Stimulated activated CD8-positive, alpha-beta memory T cell treated with anti-CD3 and anti-CD28 coated beads, Interleukin-2, amount 100 ng/mL, for 48 hours (primary cell): ENCODE results near the gene NDUFA7.
"Not testable (repeated sequence)": the region's sequence is repeated elsewhere in the genome, so short reads cannot be mapped to it uniquely, and the experiment has no call there.

Source experiments
- DNase-seq, 2 donors: peaks; one replicate each; pipeline ENCODE4 v3.0.0-alpha.2; 2020; ENCODE audit warnings: low read depth in 2 of 2

NDUFA7 gene

GRCh38 chr19:8321067-8321985 lies at the start of gene NDUFA7, which contains the start of gene RPS28:
TSS of gene NDUFA7 (minus strand) at chr19:8321375. CDS start at chr19:8321358, 17 bp downstream.
TSS of gene RPS28 (plus strand) at chr19:8321496. CDS start at chr19:8321531, 35 bp downstream.
- peak; percentile 90 to 95 for DNase-seq

- no peak for DNase-seq
These were observed 49.2 kb upstream of the NDUFA7 start for GRCh38 chr19:8370176-8371010.

- no peak for DNase-seq
These were observed 46.3 kb upstream of the NDUFA7 start for GRCh38 chr19:8367327-8368001.

GRCh38 chr19:8366961-8367326 lies 45.8 kb upstream of the NDUFA7 start:
- DNase-seq = no peak

GRCh38 chr19:8366121-8366581 lies 45.0 kb upstream of the NDUFA7 start:
- DNase-seq = no peak

- peak; percentile 53 to 55 for DNase-seq
These were observed 42.9 kb upstream of the NDUFA7 start, which contains the start of gene ANGPTL4 for GRCh38 chr19:8363803-8364771. TSS of gene ANGPTL4 (plus strand) at chr19:8364155. CDS start at chr19:8364322, 167 bp downstream.

- peak in 1 of 2 donors; percentile 37 for DNase-seq
These were observed 41.0 kb upstream of the NDUFA7 start for GRCh38 chr19:8361921-8362793.

- DNase-seq = no peak
These were observed 39.0 kb upstream of the NDUFA7 start for GRCh38 chr19:8360196-8360595.

- DNase-seq = no peak
These were observed 37.8 kb upstream of the NDUFA7 start for GRCh38 chr19:8358948-8359347.

GRCh38 chr19:8357007-8357521 lies 35.9 kb upstream of the NDUFA7 start:
- DNase-seq = no peak

GRCh38 chr19:8355631-8356402 lies 34.6 kb upstream of the NDUFA7 start:
- DNase-seq = no peak

- not testable (repeated sequence) for DNase-seq
These were observed 31.7 kb upstream of the NDUFA7 start for GRCh38 chr19:8352845-8353244.

- DNase-seq = no peak
These were observed 31.1 kb upstream of the NDUFA7 start for GRCh38 chr19:8352134-8352827.

- DNase-seq = not testable (repeated sequence)
These were observed 28.6 kb upstream of the NDUFA7 start for GRCh38 chr19:8349629-8350372.

GRCh38 chr19:8343483-8343844 lies 22.3 kb upstream of the NDUFA7 start:
- no peak for DNase-seq

GRCh38 chr19:8342684-8343482 lies 21.7 kb upstream of the NDUFA7 start, which contains the start of gene KANK3:
TSS of gene KANK3 (minus strand) at chr19:8343262. CDS start at chr19:8337828, 5,434 bp downstream.
- peak; percentile 91 for DNase-seq
